GM12878 (cell line): ENCODE data around the gene RCAN2. TPM values are rescaled to one million over a fixed set of nuclear protein-coding genes. Genes with fewer than 3 reads are reported as not detected.

Experiments used
- ATAC-seq: fragments of 200-7000 bp; cut with Tn5 transposase; 3 replicates; pipeline ENCODE4 v1.9.1; 2020; ENCODE audit warnings: mild to moderate bottlenecking, moderate library complexity
- BruUV-seq: library from RNA; stranded (reverse); fragments of 400-500 nt; replicated peaks from 2 replicates; lab custom pipeline; 2021; lab: Mats Ljungman, UMichigan
- CTCF ChIA-PET: fragments of 300-600 bp; sonication (Branson Sonifier 250); formaldehyde crosslinking; extraction: SDS; loops from one replicate; lab custom pipeline; 2021; ENCODE audit warnings: inconsistent platforms; lab: Yijun Ruan, JAX
- POLR2A ChIA-PET: fragments of 350-600 bp; formaldehyde crosslinking; extraction: SDS; loops from one replicate; lab custom pipeline; 2021; ENCODE audit warnings: inconsistent platforms; lab: Charles Lee
- RAD21 ChIA-PET: fragments of 300-600 bp; sonication (Branson Sonifier 250); formaldehyde crosslinking; loops from one replicate; lab custom pipeline; 2023; ENCODE audit warnings: antibody characterized with exemption; ENCODE audit not compliant: unreplicated experiment; lab: Charles Lee
- SMC1A ChIA-PET: fragments of 300-600 bp; sonication (Branson Sonifier 250); formaldehyde crosslinking; loops from one replicate; lab custom pipeline; 2023; ENCODE audit not compliant: unreplicated experiment, uncharacterized antibody; lab: Charles Lee
- DNase-seq: peaks from one replicate; pipeline ENCODE4 v3.0.0-alpha.2; 2011; ENCODE audit warnings: low read depth, low spot score
- FAIRE-seq: peaks from 3 replicates; lab custom pipeline; 2011; peaks lifted over from hg19 to GRCh38; lab: Jason Lieb, UNC
- H2AFZ ChIP-seq: 2 replicates; pipeline ENCODE4 v1.6.0; 2011; ENCODE audit warnings: low read depth, low read length, control low read depth; ENCODE audit not compliant: control insufficient read depth
- H3K27ac ChIP-seq: 2 replicates; pipeline ENCODE4 v1.5.1; 2011; ENCODE audit warnings: control low read depth; ENCODE audit not compliant: control insufficient read depth, insufficient read depth
- H3K27me3 ChIP-seq, 2 experiments: replicated peaks in 1 of 2; 2 replicates each; pipeline versions ENCODE4 v1.6.0 to v1.6.1; 2011; ENCODE audit warnings: low read length in 1 of 2; ENCODE audit not compliant: control insufficient read depth in 2 of 2, insufficient read depth in 2 of 2
- H3K36me3 ChIP-seq, 2 experiments: 2 replicates each; pipeline ENCODE4 v1.5.1; 2011; ENCODE audit warnings: low read length in 1 of 2; ENCODE audit not compliant: control insufficient read depth in 2 of 2, insufficient read depth in 2 of 2
- H3K4me1 ChIP-seq: 2 replicates; pipeline ENCODE4 v1.6.1; 2011; ENCODE audit warnings: mild to moderate bottlenecking, low read length, moderate library complexity, mixed read lengths; ENCODE audit not compliant: control insufficient read depth, insufficient read depth
- H3K4me2 ChIP-seq: 2 replicates; pipeline ENCODE4 v1.6.0; 2011; ENCODE audit warnings: control low read depth; ENCODE audit not compliant: control insufficient read depth, insufficient read depth
- H3K4me3 ChIP-seq: fragments of 200-600 bp; sonication (generic); 2 replicates; pipeline ENCODE4 v1.5.1; 2016
- H3K79me2 ChIP-seq: 2 replicates; pipeline ENCODE4 v1.6.0; 2011; ENCODE audit warnings: low read length; ENCODE audit not compliant: control insufficient read depth, insufficient read depth
- H3K9ac ChIP-seq: 2 replicates; pipeline ENCODE4 v1.8.0; 2011; ENCODE audit warnings: low read length, control low read depth, mixed read lengths; ENCODE audit not compliant: control insufficient read depth, insufficient read depth
- H3K9me3 ChIP-seq: replicated peaks from 3 replicates; pipeline ENCODE4 v1.5.1; 2011; ENCODE audit warnings: mild to moderate bottlenecking, low read length; ENCODE audit not compliant: control insufficient read depth, insufficient read depth
- H4K20me1 ChIP-seq: 2 replicates; pipeline ENCODE4 v1.6.0; 2011; ENCODE audit not compliant: control insufficient read depth, insufficient read depth
- BMI1 ChIP-seq: fragments of 450-650 bp; IDR thresholded peaks from 2 replicates; pipeline ENCODE4 v1.6.1; 2016; ENCODE audit warnings: mild to moderate bottlenecking, moderate library complexity, borderline replicate concordance
- CREM ChIP-seq: IDR thresholded peaks from 2 replicates; pipeline ENCODE4 v1.6.1; 2014; ENCODE audit warnings: antibody characterized with exemption, low read depth
- DPF2 ChIP-seq: fragments of 450-650 bp; IDR thresholded peaks from 2 replicates; pipeline ENCODE4 v1.6.1; 2017; ENCODE audit warnings: mild to moderate bottlenecking
- ESRRA ChIP-seq: IDR thresholded peaks from 2 replicates; pipeline ENCODE4 v1.6.1; 2012; ENCODE audit warnings: mild to moderate bottlenecking, low read length, improper control_type of control experiment
- MTA3 ChIP-seq: IDR thresholded peaks from 2 replicates; pipeline ENCODE4 v1.6.1; 2012; ENCODE audit warnings: low read length, inconsistent platforms, borderline replicate concordance
- MYB ChIP-seq: fragments of 150-350 bp; IDR thresholded peaks from 2 replicates; pipeline ENCODE4 v1.6.1; 2014; ENCODE audit warnings: mild to moderate bottlenecking, low read depth, low read length, borderline replicate concordance
- PAX8 ChIP-seq: fragments of 450-650 bp; IDR thresholded peaks from 2 replicates; pipeline ENCODE4 v1.6.1; 2017; ENCODE audit warnings: mild to moderate bottlenecking, moderate library complexity
- POU2F2 ChIP-seq: IDR thresholded peaks from 3 replicates; pipeline ENCODE4 v1.6.1; 2011; ENCODE audit warnings: low read depth, mild to moderate bottlenecking, low read length, borderline replicate concordance
- SPI1 ChIP-seq: IDR thresholded peaks from 2 replicates; pipeline ENCODE4 v1.6.1; 2011; ENCODE audit warnings: low read depth, mild to moderate bottlenecking, low read length, moderate library complexity, borderline replicate concordance; ENCODE audit not compliant: insufficient read depth
- SUPT20H ChIP-seq: IDR thresholded peaks from 2 replicates; pipeline ENCODE4 v1.6.1; 2011; ENCODE audit warnings: low read depth, mild to moderate bottlenecking, low read length, moderate library complexity, borderline replicate concordance; ENCODE audit not compliant: control insufficient read depth
- WRNIP1 ChIP-seq: IDR thresholded peaks from 2 replicates; pipeline ENCODE4 v1.6.1; 2011; ENCODE audit warnings: low read depth, low read length, improper control_type of control experiment, borderline replicate concordance
- YBX1 ChIP-seq: fragments of 450-650 bp; IDR thresholded peaks from 2 replicates; pipeline ENCODE4 v1.6.1; 2016; ENCODE audit warnings: antibody characterized with exemption
- ZNF384 ChIP-seq: IDR thresholded peaks from 2 replicates; pipeline ENCODE4 v1.6.1; 2012; ENCODE audit warnings: low read depth, mild to moderate bottlenecking, low read length, improper control_type of control experiment, borderline replicate concordance
- ZZZ3 ChIP-seq: IDR thresholded peaks from 2 replicates; pipeline ENCODE4 v1.6.1; 2011; ENCODE audit warnings: low read depth; ENCODE audit not compliant: control insufficient read depth, insufficient read length
- WGBS: methylation state at CpG from one replicate; pipeline ENCODE4 v1.1.6; 2016; ENCODE audit warnings: low lambda C conversion rate; ENCODE audit not compliant: insufficient replicate concordance, insufficient coverage; ENCODE audit errors: missing lambda C conversion rate; 5-methylcytosine and 5-hydroxymethylcytosine counted together
- in situ Hi-C: fragments of 300-500 bp; cut with MboI; formaldehyde crosslinking; loops from 9 replicates; pipeline ENCODE4 v1.14.3; 2018; ENCODE audit warnings: mixed read lengths
- intact Hi-C: fragments of 100-400 bp; cut with micrococcal nuclease; formaldehyde crosslinking; loops from one replicate; pipeline ENCODE4 v1.14.2; 2022; ENCODE audit not compliant: unreplicated experiment
- polyA plus RNA-seq, 11 experiments: library from polyadenylated mRNA; depleted of rRNA in 4 of 11; unstranded in 6 of 11; stranded (reverse) in 5 of 11; fragments of >200 nt; fragmentation: Nextera tagmentation in 4 of 11; fragmentation: Illumina TruSeq in 1 of 11; extraction: Ambion mirVana in 4 of 11; extraction: Trizol in 1 of 11; gene quantifications; 1 replicate in 1 of 11; 2 replicates in 10 of 11; pipeline versions ENCODE4 v1.2.1 to v1.2.3, GENCODE V29; 2011 to 2016; ENCODE audit warnings: inconsistent platforms in 2 of 11, missing spikeins in 2 of 11, low read depth in 1 of 11
- total RNA-seq, 4 experiments: library from RNA; depleted of rRNA in 3 of 4; stranded (reverse); fragments of >200 nt in 3 of 4; fragmentation: Illumina TruSeq in 1 of 4; extraction: Trizol in 1 of 4; gene quantifications; 2 replicates each; pipeline versions ENCODE4 v1.2.1 to v1.2.3, GENCODE V29; 2013 to 2021
- TF ChIP-seq, protein P1 (sequence below): fragments of 450-650 bp; IDR thresholded peaks from 2 replicates; pipeline ENCODE4 v1.6.1; 2018; ENCODE audit warnings: mild to moderate bottlenecking, low read depth, moderate library complexity; ENCODE audit not compliant: partially characterized antibody
- TF ChIP-seq, protein P2 (sequence below): fragments of 450-650 bp; IDR thresholded peaks from 2 replicates; pipeline ENCODE4 v1.6.1; 2018; ENCODE audit warnings: borderline replicate concordance, mild to moderate bottlenecking; ENCODE audit not compliant: partially characterized antibody
- TF ChIP-seq, protein P3 (sequence below), 3 experiments: IDR thresholded peaks in 2 of 3; conservative IDR thresholded peaks in 1 of 3; 2 replicates each; pipeline ENCODE4 v1.5.1; 2011; ENCODE audit warnings: low read depth in 3 of 3, low read length in 3 of 3, mild to moderate bottlenecking in 3 of 3, control low read depth in 2 of 3, moderate library complexity in 2 of 3, inconsistent platforms in 1 of 3, mixed read lengths in 1 of 3; ENCODE audit not compliant: control insufficient read depth in 2 of 3, insufficient read depth in 1 of 3; ENCODE audit errors: extremely low read depth in 1 of 3

The RCAN2 gene
- total and polyA plus RNA-seq, 10 of the 15 experiments (the other 5 are each of a cell fraction or from before 2014, with no cell fraction given): 0.06 TPM; not detected in 9

DNA sequence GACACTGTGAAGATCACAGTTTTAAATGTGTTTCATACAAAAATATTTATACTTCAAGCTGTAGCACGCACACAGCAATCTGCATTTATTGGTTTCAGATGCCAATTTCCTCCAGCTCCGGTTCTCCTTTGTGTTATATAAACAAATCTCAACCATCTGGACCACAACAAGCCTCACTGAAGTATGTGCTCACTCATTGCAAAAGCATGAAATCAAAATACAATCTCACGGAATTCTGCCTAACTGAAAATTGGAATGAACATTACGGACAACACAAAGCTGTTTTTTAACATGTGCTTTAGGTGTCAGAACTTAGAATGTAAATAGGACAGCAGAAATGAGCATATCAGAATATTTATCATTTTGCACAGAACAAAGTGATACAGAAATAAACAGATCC is 38.0 kb downstream of the RCAN2 start:
- Histone ChIP-seq H3K36me3 (no peaks in the 10 kb centered on the region), H4K20me1 (no peaks in the 10 kb centered on the region), H3K27me3 (no peaks in the 10 kb centered on the region; a peak in 1 of 4 replicates), H3K27ac (no peak overlapping the region), H3K4me2 (no peak overlapping the region), H3K9me3 (no peaks in the 10 kb centered on the region), H3K9ac (no peak overlapping the region), H3K4me3 (no peak overlapping the region), H3K79me2 (no peaks in the 10 kb centered on the region), H2AFZ (no peak overlapping the region), H3K4me1 (no peaks in the 10 kb centered on the region)
- in situ Hi-C loops: no loop called here
- WGBS: 0% methylated on average over 4 of the region's 4 CpGs
- no peak for ATAC-seq
- no peak for FAIRE-seq
- no TSS peak for BruUV-seq
- ChIA-PET RAD21 (no interaction called here), POLR2A (no interaction called here), SMC1A (no interaction called here), CTCF (no interaction called here)
- no peak for DNase-seq
- TF ChIP-seq WRNIP1 (no peak), ESRRA (no peak), ZNF384 (no peak), BMI1 (no peak), CREM (no peak), ZZZ3 (no peak), SUPT20H (no peak), DPF2 (no peak), POU2F2 (no peak), SPI1 (no peak), YBX1 (no peak), MYB (no peak), MTA3 (no peak), PAX8 (no peak)
- TF ChIP-seq, protein P1, sequence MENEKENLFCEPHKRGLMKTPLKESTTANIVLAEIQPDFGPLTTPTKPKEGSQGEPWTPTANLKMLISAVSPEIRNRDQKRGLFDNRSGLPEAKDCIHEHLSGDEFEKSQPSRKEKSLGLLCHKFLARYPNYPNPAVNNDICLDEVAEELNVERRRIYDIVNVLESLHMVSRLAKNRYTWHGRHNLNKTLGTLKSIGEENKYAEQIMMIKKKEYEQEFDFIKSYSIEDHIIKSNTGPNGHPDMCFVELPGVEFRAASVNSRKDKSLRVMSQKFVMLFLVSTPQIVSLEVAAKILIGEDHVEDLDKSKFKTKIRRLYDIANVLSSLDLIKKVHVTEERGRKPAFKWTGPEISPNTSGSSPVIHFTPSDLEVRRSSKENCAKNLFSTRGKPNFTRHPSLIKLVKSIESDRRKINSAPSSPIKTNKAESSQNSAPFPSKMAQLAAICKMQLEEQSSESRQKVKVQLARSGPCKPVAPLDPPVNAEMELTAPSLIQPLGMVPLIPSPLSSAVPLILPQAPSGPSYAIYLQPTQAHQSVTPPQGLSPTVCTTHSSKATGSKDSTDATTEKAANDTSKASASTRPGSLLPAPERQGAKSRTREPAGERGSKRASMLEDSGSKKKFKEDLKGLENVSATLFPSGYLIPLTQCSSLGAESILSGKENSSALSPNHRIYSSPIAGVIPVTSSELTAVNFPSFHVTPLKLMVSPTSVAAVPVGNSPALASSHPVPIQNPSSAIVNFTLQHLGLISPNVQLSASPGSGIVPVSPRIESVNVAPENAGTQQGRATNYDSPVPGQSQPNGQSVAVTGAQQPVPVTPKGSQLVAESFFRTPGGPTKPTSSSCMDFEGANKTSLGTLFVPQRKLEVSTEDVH: no peak
- TF ChIP-seq, protein P2, sequence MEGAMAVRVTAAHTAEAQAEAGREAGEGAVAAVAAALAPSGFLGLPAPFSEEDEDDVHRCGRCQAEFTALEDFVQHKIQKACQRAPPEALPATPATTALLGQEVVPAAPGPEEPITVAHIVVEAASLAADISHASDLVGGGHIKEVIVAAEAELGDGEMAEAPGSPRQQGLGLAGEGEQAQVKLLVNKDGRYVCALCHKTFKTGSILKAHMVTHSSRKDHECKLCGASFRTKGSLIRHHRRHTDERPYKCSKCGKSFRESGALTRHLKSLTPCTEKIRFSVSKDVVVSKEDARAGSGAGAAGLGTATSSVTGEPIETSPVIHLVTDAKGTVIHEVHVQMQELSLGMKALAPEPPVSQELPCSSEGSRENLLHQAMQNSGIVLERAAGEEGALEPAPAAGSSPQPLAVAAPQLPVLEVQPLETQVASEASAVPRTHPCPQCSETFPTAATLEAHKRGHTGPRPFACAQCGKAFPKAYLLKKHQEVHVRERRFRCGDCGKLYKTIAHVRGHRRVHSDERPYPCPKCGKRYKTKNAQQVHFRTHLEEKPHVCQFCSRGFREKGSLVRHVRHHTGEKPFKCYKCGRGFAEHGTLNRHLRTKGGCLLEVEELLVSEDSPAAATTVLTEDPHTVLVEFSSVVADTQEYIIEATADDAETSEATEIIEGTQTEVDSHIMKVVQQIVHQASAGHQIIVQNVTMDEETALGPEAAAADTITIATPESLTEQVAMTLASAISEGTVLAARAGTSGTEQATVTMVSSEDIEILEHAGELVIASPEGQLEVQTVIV: no peak
- TF ChIP-seq, protein P3, sequence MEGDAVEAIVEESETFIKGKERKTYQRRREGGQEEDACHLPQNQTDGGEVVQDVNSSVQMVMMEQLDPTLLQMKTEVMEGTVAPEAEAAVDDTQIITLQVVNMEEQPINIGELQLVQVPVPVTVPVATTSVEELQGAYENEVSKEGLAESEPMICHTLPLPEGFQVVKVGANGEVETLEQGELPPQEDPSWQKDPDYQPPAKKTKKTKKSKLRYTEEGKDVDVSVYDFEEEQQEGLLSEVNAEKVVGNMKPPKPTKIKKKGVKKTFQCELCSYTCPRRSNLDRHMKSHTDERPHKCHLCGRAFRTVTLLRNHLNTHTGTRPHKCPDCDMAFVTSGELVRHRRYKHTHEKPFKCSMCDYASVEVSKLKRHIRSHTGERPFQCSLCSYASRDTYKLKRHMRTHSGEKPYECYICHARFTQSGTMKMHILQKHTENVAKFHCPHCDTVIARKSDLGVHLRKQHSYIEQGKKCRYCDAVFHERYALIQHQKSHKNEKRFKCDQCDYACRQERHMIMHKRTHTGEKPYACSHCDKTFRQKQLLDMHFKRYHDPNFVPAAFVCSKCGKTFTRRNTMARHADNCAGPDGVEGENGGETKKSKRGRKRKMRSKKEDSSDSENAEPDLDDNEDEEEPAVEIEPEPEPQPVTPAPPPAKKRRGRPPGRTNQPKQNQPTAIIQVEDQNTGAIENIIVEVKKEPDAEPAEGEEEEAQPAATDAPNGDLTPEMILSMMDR (IDR thresholded peaks at IDR 0.05 in 2 of 3, conservative IDR thresholded peaks at IDR 0.05 in 1 of 3; ENCODE audit: control insufficient read depth in 2 of 3, extremely low read depth in 1 of 3, insufficient read depth in 1 of 3, low read depth in 3 of 3, low read length in 3 of 3): no peak
- intact Hi-C loops: no loop called here
